PC-3 (cell line): ENCODE data around the gene DPM1. TPM values are rescaled to one million over a fixed set of nuclear protein-coding genes. Genes with fewer than 3 reads are reported as not detected.

Source experiments
- ATAC-seq: fragments of 200-7000 bp; cut with Tn5 transposase; 2 replicates; pipeline ENCODE4 v1.9.1; 2020; ENCODE audit warnings: mild to moderate bottlenecking, moderate library complexity
- BruUV-seq: library from RNA; stranded (reverse); fragments of 400-500 nt; replicated peaks from 2 replicates; lab custom pipeline; 2021; lab: Mats Ljungman, UMichigan
- CTCF ChIA-PET: fragments of 300-600 bp; sonication (Branson Sonifier 250); formaldehyde crosslinking; loops from one replicate; lab custom pipeline; 2022; ENCODE audit warnings: antibody characterized with exemption; lab: Charles Lee
- POLR2A ChIA-PET: fragments of 300-600 bp; sonication (Branson Sonifier 250); formaldehyde crosslinking; loops from one replicate; lab custom pipeline; 2022; ENCODE audit warnings: antibody characterized with exemption; ENCODE audit not compliant: unreplicated experiment; lab: Charles Lee
- DNase-seq: peaks from one replicate; pipeline ENCODE4 v3.0.0-alpha.2; 2015
- H2AFZ ChIP-seq: fragments of 300-600 bp; sonication (generic); 2 replicates; pipeline ENCODE4 v1.6.0; 2016; ENCODE audit warnings: antibody characterized with exemption, low read length
- H3F3A ChIP-seq: fragments of 300-600 bp; sonication (generic); one replicate; pipeline ENCODE4 v1.6.0; 2017; ENCODE audit warnings: antibody characterized with exemption, low read length, control low read depth, mild to moderate bottlenecking; ENCODE audit not compliant: unreplicated experiment
- H3K27ac ChIP-seq: fragments of 300-600 bp; sonication (generic); 2 replicates; pipeline ENCODE4 v1.5.1; 2016; ENCODE audit warnings: mild to moderate bottlenecking, low read length
- H3K27me3 ChIP-seq: fragments of 300-600 bp; sonication (generic); 2 replicates; pipeline ENCODE4 v1.6.1; 2016; ENCODE audit warnings: low read length, mixed read lengths
- H3K36me3 ChIP-seq: fragments of 300-600 bp; sonication (generic); 2 replicates; pipeline ENCODE4 v1.6.1; 2016; ENCODE audit warnings: low read depth, mixed run types, low read length, mixed read lengths
- H3K4me1 ChIP-seq: fragments of 300-600 bp; sonication (generic); 2 replicates; pipeline ENCODE4 v1.5.1; 2016; ENCODE audit warnings: low read length; ENCODE audit not compliant: insufficient read depth
- H3K4me2 ChIP-seq: fragments of 300-600 bp; sonication (generic); 2 replicates; pipeline ENCODE4 v1.6.0; 2016; ENCODE audit warnings: low read length
- H3K4me3 ChIP-seq: fragments of 300-600 bp; sonication (generic); 2 replicates; pipeline ENCODE4 v1.5.1; 2016; ENCODE audit warnings: mild to moderate bottlenecking, low read length, mixed read lengths
- H3K79me2 ChIP-seq: fragments of 300-600 bp; sonication (generic); 2 replicates; pipeline ENCODE4 v1.6.1; 2017; ENCODE audit warnings: low read length, mixed read lengths
- H3K9ac ChIP-seq: fragments of 300-600 bp; sonication (generic); 2 replicates; pipeline ENCODE4 v1.6.0; 2016; ENCODE audit warnings: mild to moderate bottlenecking, low read length
- H3K9me2 ChIP-seq: fragments of 300-600 bp; sonication (generic); replicated peaks from 2 replicates; pipeline ENCODE4 v1.6.1; 2016; ENCODE audit warnings: mixed run types, low read length, mixed read lengths
- H3K9me3 ChIP-seq: fragments of 300-600 bp; sonication (generic); 2 replicates; pipeline ENCODE4 v1.6.1; 2016; ENCODE audit warnings: low read length, mixed read lengths
- H4K20me1 ChIP-seq: fragments of 300-600 bp; sonication (generic); 2 replicates; pipeline ENCODE4 v1.6.1; 2016; ENCODE audit warnings: low read length, mixed read lengths
- EZH2 ChIP-seq: fragments of 300-600 bp; sonication (generic); IDR thresholded peaks from one replicate; pipeline ENCODE4 v1.6.1; 2017; ENCODE audit warnings: antibody characterized with exemption, mild to moderate bottlenecking, low read length; ENCODE audit not compliant: unreplicated experiment
- EZH2phosphoT487 ChIP-seq: fragments of 300-600 bp; sonication (generic); IDR thresholded peaks from 2 replicates; pipeline ENCODE4 v1.6.1; 2018; ENCODE audit warnings: mild to moderate bottlenecking, antibody characterized with exemption, low read length, borderline replicate concordance
- intact Hi-C: fragments of 100-400 bp; cut with micrococcal nuclease; formaldehyde crosslinking; loops from 2 replicates; pipeline ENCODE4 v1.9.0; 2023
- total RNA-seq: library from RNA; depleted of rRNA; stranded (reverse); fragments of >200 nt; gene quantifications from 2 replicates; pipeline ENCODE4 v1.2.3, GENCODE V29; 2014
- TF ChIP-seq, protein P1 (sequence below): fragments of 300-600 bp; sonication (generic); conservative IDR thresholded peaks from 2 replicates; pipeline ENCODE4 v1.5.1; 2017; ENCODE audit warnings: antibody characterized with exemption, low read depth, mild to moderate bottlenecking, low read length

DPM1 gene
- total RNA-seq, 1 experiment from 2014 or later, result 87.0 TPM

DNA sequence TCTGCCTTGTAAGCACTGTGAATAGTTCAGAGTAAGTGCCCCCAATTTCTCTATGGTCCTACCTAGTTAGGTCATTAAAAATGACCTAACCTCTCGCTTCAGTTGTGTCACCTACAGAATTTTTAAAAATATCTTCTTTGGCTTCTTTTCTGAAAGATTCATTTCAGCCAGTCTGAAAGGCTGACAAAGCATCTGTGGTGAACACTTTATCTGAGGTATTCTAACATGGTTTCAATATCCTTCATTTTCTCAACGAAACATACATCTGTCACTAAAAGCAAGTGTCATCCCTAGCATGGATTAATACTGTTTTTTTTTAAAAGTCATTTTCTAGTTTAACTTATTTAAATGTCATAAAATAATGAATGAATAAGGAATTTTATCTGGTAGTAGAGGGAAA, 5.1 kb downstream of the DPM1 start:
- no peak overlapping the region for H3K4me3 ChIP-seq
- peaks cover 92% of the 10 kb centered on the region for H3K79me2 ChIP-seq
- H3K9me3 ChIP-seq, result no peaks in the 10 kb centered on the region
- peaks cover 17% of the 10 kb centered on the region for H3K4me1 ChIP-seq
- H2AFZ ChIP-seq, result no peak overlapping the region
- no peaks in the 10 kb centered on the region for H3F3A ChIP-seq
- peaks cover 66% of the 10 kb centered on the region for H3K36me3 ChIP-seq
- ATAC-seq (no peak), DNase-seq (no peak)
- no TSS peak for BruUV-seq
- H3K4me2 ChIP-seq, result no peak overlapping the region
- H4K20me1 ChIP-seq, result peaks cover 49% of the 10 kb centered on the region
- no peak overlapping the region for H3K9ac ChIP-seq
- TF ChIP-seq, protein P1, sequence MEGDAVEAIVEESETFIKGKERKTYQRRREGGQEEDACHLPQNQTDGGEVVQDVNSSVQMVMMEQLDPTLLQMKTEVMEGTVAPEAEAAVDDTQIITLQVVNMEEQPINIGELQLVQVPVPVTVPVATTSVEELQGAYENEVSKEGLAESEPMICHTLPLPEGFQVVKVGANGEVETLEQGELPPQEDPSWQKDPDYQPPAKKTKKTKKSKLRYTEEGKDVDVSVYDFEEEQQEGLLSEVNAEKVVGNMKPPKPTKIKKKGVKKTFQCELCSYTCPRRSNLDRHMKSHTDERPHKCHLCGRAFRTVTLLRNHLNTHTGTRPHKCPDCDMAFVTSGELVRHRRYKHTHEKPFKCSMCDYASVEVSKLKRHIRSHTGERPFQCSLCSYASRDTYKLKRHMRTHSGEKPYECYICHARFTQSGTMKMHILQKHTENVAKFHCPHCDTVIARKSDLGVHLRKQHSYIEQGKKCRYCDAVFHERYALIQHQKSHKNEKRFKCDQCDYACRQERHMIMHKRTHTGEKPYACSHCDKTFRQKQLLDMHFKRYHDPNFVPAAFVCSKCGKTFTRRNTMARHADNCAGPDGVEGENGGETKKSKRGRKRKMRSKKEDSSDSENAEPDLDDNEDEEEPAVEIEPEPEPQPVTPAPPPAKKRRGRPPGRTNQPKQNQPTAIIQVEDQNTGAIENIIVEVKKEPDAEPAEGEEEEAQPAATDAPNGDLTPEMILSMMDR, result no peak
- TF ChIP-seq EZH2 (no peak), EZH2phosphoT487 (no peak)
- H3K9me2 ChIP-seq, result no peaks in the 10 kb centered on the region
- ChIA-PET CTCF (no interaction called here), POLR2A (no interaction called here)
- no peaks in the 10 kb centered on the region for H3K27me3 ChIP-seq
- intact Hi-C loops, result no loop called here
- no peak overlapping the region for H3K27ac ChIP-seq

DNA sequence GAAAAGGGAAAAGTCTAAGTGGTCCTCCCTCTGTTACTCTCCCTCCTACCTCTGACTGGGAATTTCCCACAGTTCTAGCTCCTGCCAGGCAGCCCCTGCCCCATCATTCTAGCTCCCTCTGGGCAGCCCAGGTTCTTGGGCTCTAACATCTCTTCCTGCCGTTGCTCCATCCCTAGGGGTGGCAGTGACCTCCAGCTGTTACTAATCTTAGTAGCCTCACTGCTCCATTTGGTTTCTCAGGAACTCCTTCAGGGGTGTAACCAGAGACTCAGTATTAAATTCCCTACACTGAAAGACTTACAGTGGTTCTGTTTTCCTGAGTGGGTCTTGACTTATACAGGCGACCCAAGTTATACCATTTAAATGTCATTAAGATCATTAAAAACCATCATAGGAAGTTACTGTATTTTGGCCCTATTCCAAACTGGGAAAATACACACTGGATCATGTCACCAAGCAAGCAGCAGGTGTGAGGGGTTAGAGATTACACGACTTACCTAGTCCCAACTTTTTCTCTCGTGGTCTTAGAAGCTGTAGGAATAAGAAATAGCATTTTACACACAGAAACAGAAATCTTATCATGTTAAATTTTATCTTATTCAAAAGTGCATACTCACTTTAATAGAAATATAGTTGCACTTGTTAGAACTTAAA, 10.1 kb downstream of the DPM1 start:
- Histone ChIP-seq H3K4me1 (no peaks in the 10 kb centered on the region), H3K36me3 (peaks cover 80% of the 10 kb centered on the region), H3K27ac (no peak overlapping the region), H3F3A (no peaks in the 10 kb centered on the region), H3K27me3 (no peaks in the 10 kb centered on the region), H3K9me3 (no peaks in the 10 kb centered on the region), H3K9me2 (no peaks in the 10 kb centered on the region), H3K4me2 (no peak overlapping the region), H3K79me2 (peaks cover 43% of the 10 kb centered on the region), H3K4me3 (no peak overlapping the region), H3K9ac (no peak overlapping the region), H4K20me1 (no peaks in the 10 kb centered on the region), H2AFZ (no peak overlapping the region)
- no peak for ATAC-seq
- CTCF ChIA-PET, result no interaction called here
- no peak for DNase-seq
- POLR2A ChIA-PET, result no interaction called here
- intact Hi-C loops, result no loop called here
- BruUV-seq, result no TSS peak
- TF ChIP-seq, protein P1, result no peak

DNA sequence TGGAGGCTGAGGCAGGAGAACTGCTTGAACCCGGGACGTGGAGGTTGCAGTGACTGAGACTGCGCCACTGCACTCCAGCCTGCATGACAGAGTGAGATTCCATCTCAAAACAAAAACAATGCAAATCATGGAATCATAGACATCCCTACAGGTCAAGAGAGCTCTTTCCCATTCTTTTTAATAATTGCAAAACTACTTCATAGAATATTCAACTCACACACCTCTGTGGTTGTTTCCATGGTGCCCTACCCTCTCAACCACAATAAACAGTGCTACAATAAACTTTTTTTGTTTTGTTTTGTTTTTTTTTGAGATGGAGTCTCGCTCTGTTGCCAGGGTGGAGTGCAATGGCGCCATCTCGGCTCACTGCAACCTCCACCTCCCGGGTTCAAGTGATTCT, 15.3 kb downstream of the DPM1 start:
- ChIA-PET CTCF (no interaction called here), POLR2A (no interaction called here)
- H3K27ac ChIP-seq, result no peak overlapping the region
- H3K4me2 ChIP-seq, result no peak overlapping the region
- no peaks in the 10 kb centered on the region for H3K79me2 ChIP-seq
- no peaks in the 10 kb centered on the region for H3K27me3 ChIP-seq
- no peaks in the 10 kb centered on the region for H3K9me2 ChIP-seq
- H3K4me3 ChIP-seq, result no peak overlapping the region
- intact Hi-C loops, result no loop called here
- no peak overlapping the region for H2AFZ ChIP-seq
- H4K20me1 ChIP-seq, result no peaks in the 10 kb centered on the region
- H3K9ac ChIP-seq, result no peak overlapping the region
- no peak for TF ChIP-seq EZH2
- peaks cover 68% of the 10 kb centered on the region for H3K36me3 ChIP-seq
- H3K4me1 ChIP-seq, result no peaks in the 10 kb centered on the region
- no peak for ATAC-seq
- H3F3A ChIP-seq, result no peaks in the 10 kb centered on the region
- H3K9me3 ChIP-seq, result no peaks in the 10 kb centered on the region
- no peak for DNase-seq
- no TSS peak for BruUV-seq
